GM12878 (cell line): ENCODE results near the gene SLC28A1. TPM values are rescaled to one million over a fixed set of nuclear protein-coding genes. Genes with fewer than 3 reads are reported as not detected.
A peak's percentile ranks its signal among the peaks of the same experiment; 100 is the strongest.
"Not testable (repeated sequence)": the region's sequence is repeated elsewhere in the genome, so short reads cannot be mapped to it uniquely, and the experiment has no call there.

ENCODE experiments used
- ATAC-seq: fragments of 200-7000 bp; cut with Tn5 transposase; 3 replicates; pipeline ENCODE4 v1.9.1; 2020; ENCODE audit warnings: mild to moderate bottlenecking, moderate library complexity
- BruUV-seq: library from RNA; stranded (reverse); fragments of 400-500 nt; replicated peaks from 2 replicates; lab custom pipeline; 2021; lab: Mats Ljungman, UMichigan
- CTCF ChIA-PET: fragments of 300-600 bp; sonication (Branson Sonifier 250); formaldehyde crosslinking; extraction: SDS; loops from one replicate; lab custom pipeline; 2021; ENCODE audit warnings: inconsistent platforms; lab: Yijun Ruan, JAX
- POLR2A ChIA-PET: fragments of 350-600 bp; formaldehyde crosslinking; extraction: SDS; loops from one replicate; lab custom pipeline; 2021; ENCODE audit warnings: inconsistent platforms; lab: Charles Lee
- RAD21 ChIA-PET: fragments of 300-600 bp; sonication (Branson Sonifier 250); formaldehyde crosslinking; loops from one replicate; lab custom pipeline; 2023; ENCODE audit warnings: antibody characterized with exemption; ENCODE audit not compliant: unreplicated experiment; lab: Charles Lee
- SMC1A ChIA-PET: fragments of 300-600 bp; sonication (Branson Sonifier 250); formaldehyde crosslinking; loops from one replicate; lab custom pipeline; 2023; ENCODE audit not compliant: unreplicated experiment, uncharacterized antibody; lab: Charles Lee
- DNase-seq: peaks from one replicate; pipeline ENCODE4 v3.0.0-alpha.2; 2011; ENCODE audit warnings: low read depth, low spot score
- FAIRE-seq: peaks from 3 replicates; lab custom pipeline; 2011; peaks lifted over from hg19 to GRCh38; lab: Jason Lieb, UNC
- H2AFZ ChIP-seq: 2 replicates; pipeline ENCODE4 v1.6.0; 2011; ENCODE audit warnings: low read depth, low read length, control low read depth; ENCODE audit not compliant: control insufficient read depth
- H3K27ac ChIP-seq: 2 replicates; pipeline ENCODE4 v1.5.1; 2011; ENCODE audit warnings: control low read depth; ENCODE audit not compliant: control insufficient read depth, insufficient read depth
- H3K27me3 ChIP-seq, 2 experiments: replicated peaks in 1 of 2; 2 replicates each; pipeline versions ENCODE4 v1.6.0 to v1.6.1; 2011; ENCODE audit warnings: low read length in 1 of 2; ENCODE audit not compliant: control insufficient read depth in 2 of 2, insufficient read depth in 2 of 2
- H3K36me3 ChIP-seq, 2 experiments: 2 replicates each; pipeline ENCODE4 v1.5.1; 2011; ENCODE audit warnings: low read length in 1 of 2; ENCODE audit not compliant: control insufficient read depth in 2 of 2, insufficient read depth in 2 of 2
- H3K4me1 ChIP-seq: 2 replicates; pipeline ENCODE4 v1.6.1; 2011; ENCODE audit warnings: mild to moderate bottlenecking, low read length, moderate library complexity, mixed read lengths; ENCODE audit not compliant: control insufficient read depth, insufficient read depth
- H3K4me2 ChIP-seq: 2 replicates; pipeline ENCODE4 v1.6.0; 2011; ENCODE audit warnings: control low read depth; ENCODE audit not compliant: control insufficient read depth, insufficient read depth
- H3K4me3 ChIP-seq: fragments of 200-600 bp; sonication (generic); 2 replicates; pipeline ENCODE4 v1.5.1; 2016
- H3K79me2 ChIP-seq: 2 replicates; pipeline ENCODE4 v1.6.0; 2011; ENCODE audit warnings: low read length; ENCODE audit not compliant: control insufficient read depth, insufficient read depth
- H3K9ac ChIP-seq: 2 replicates; pipeline ENCODE4 v1.8.0; 2011; ENCODE audit warnings: low read length, control low read depth, mixed read lengths; ENCODE audit not compliant: control insufficient read depth, insufficient read depth
- H3K9me3 ChIP-seq: replicated peaks from 3 replicates; pipeline ENCODE4 v1.5.1; 2011; ENCODE audit warnings: mild to moderate bottlenecking, low read length; ENCODE audit not compliant: control insufficient read depth, insufficient read depth
- H4K20me1 ChIP-seq: 2 replicates; pipeline ENCODE4 v1.6.0; 2011; ENCODE audit not compliant: control insufficient read depth, insufficient read depth
- EED ChIP-seq: sonication (generic); IDR thresholded peaks from 2 replicates; pipeline ENCODE4 v1.6.1; 2016; ENCODE audit warnings: antibody characterized with exemption, low read depth
- ETV6 ChIP-seq, 2 experiments: fragments of 450-650 bp in 1 of 2; IDR thresholded peaks in 1 of 2; conservative IDR thresholded peaks in 1 of 2; 2 replicates each; pipeline ENCODE4 v1.6.1; 2014; ENCODE audit warnings: antibody characterized with exemption in 1 of 2, borderline replicate concordance in 1 of 2, low read depth in 1 of 2, mild to moderate bottlenecking in 1 of 2, moderate library complexity in 1 of 2
- IKZF2 ChIP-seq, 2 experiments: fragments of 450-650 bp; IDR thresholded peaks; 2 replicates each; pipeline ENCODE4 v1.6.1; 2017; ENCODE audit warnings: mild to moderate bottlenecking in 2 of 2, moderate library complexity in 2 of 2
- MLLT1 ChIP-seq: fragments of 450-650 bp; IDR thresholded peaks from 2 replicates; pipeline ENCODE4 v1.6.1; 2016; ENCODE audit warnings: mild to moderate bottlenecking
- RAD51 ChIP-seq: fragments of 450-650 bp; IDR thresholded peaks from 2 replicates; pipeline ENCODE4 v1.6.1; 2016; ENCODE audit warnings: moderate library complexity, mild to moderate bottlenecking, inconsistent platforms
- SPI1 ChIP-seq: IDR thresholded peaks from 2 replicates; pipeline ENCODE4 v1.6.1; 2011; ENCODE audit warnings: low read depth, mild to moderate bottlenecking, low read length, moderate library complexity, borderline replicate concordance; ENCODE audit not compliant: insufficient read depth
- WGBS: methylation state at CpG from one replicate; pipeline ENCODE4 v1.1.6; 2016; ENCODE audit warnings: low lambda C conversion rate; ENCODE audit not compliant: insufficient replicate concordance, insufficient coverage; ENCODE audit errors: missing lambda C conversion rate; 5-methylcytosine and 5-hydroxymethylcytosine counted together
- in situ Hi-C: fragments of 300-500 bp; cut with MboI; formaldehyde crosslinking; loops from 9 replicates; pipeline ENCODE4 v1.14.3; 2018; ENCODE audit warnings: mixed read lengths
- intact Hi-C: fragments of 100-400 bp; cut with micrococcal nuclease; formaldehyde crosslinking; loops from one replicate; pipeline ENCODE4 v1.14.2; 2022; ENCODE audit not compliant: unreplicated experiment
- polyA plus RNA-seq, 11 experiments: library from polyadenylated mRNA; depleted of rRNA in 4 of 11; unstranded in 6 of 11; stranded (reverse) in 5 of 11; fragments of >200 nt; fragmentation: Nextera tagmentation in 4 of 11; fragmentation: Illumina TruSeq in 1 of 11; extraction: Ambion mirVana in 4 of 11; extraction: Trizol in 1 of 11; gene quantifications; 1 replicate in 1 of 11; 2 replicates in 10 of 11; pipeline versions ENCODE4 v1.2.1 to v1.2.3, GENCODE V29; 2011 to 2016; ENCODE audit warnings: inconsistent platforms in 2 of 11, missing spikeins in 2 of 11, low read depth in 1 of 11
- total RNA-seq, 4 experiments: library from RNA; depleted of rRNA in 3 of 4; stranded (reverse); fragments of >200 nt in 3 of 4; fragmentation: Illumina TruSeq in 1 of 4; extraction: Trizol in 1 of 4; gene quantifications; 2 replicates each; pipeline versions ENCODE4 v1.2.1 to v1.2.3, GENCODE V29; 2013 to 2021

The SLC28A1 gene
- total and polyA plus RNA-seq, 10 of the 15 experiments (the other 5 are each of a cell fraction or from before 2014, with no cell fraction given) = not detected

GRCh38 chr15:84987351-84987750, 102.9 kb downstream of the SLC28A1 start:
- H3K36me3 ChIP-seq, ATAC-seq, intact Hi-C loops, H3K9me3 ChIP-seq, H3K4me3 ChIP-seq, H4K20me1 ChIP-seq, H2AFZ ChIP-seq, DNase-seq, in situ Hi-C loops, BruUV-seq, H3K27me3 ChIP-seq, FAIRE-seq, H3K9ac ChIP-seq: not testable (repeated sequence)
- POLR2A ChIA-PET = interaction anchor here (0.5 to 3.4 kb wide), 8 partner anchors 16 to 440 kb away, joined by 3 to 34 read pairs (median 6); no protein-coding TSS in a partner anchor
- Histone ChIP-seq H3K27ac (peak overlapping the region; percentile 71; the same call in 1 of the 2 replicates), H3K4me2 (peak overlapping the region; percentile 26; the same call in 1 of the 2 replicates), H3K4me1 (peaks cover 43% of the 10 kb centered on the region), H3K79me2 (peaks cover 97% of the 10 kb centered on the region)
- RAD21 ChIA-PET = interaction anchor here (0.6 to 3.2 kb wide), 8 partner anchors 18 to 165 kb away, joined by 3 to 29 read pairs (median 4); no protein-coding TSS in a partner anchor
- TF ChIP-seq MLLT1 = peak; percentile 57
- WGBS = 92% methylated on average over 9 of the region's 9 CpGs
- SMC1A ChIA-PET = interaction anchor here (1.0 to 5.8 kb wide), 14 partner anchors 10 to 76 kb away, joined by 3 to 49 read pairs (median 15); no protein-coding TSS in a partner anchor
- CTCF ChIA-PET = interaction anchor here (1.0 to 3.8 kb wide), 8 partner anchors 9 to 252 kb away, joined by 3 to 23 read pairs (median 6); no protein-coding TSS in a partner anchor

GRCh38 chr15:84987949-84988624, 103.6 kb downstream of the SLC28A1 start:
- ATAC-seq = peak; percentile 61
- no peaks in the 10 kb centered on the region for H3K9me3 ChIP-seq
- H3K4me1 ChIP-seq = peaks cover 48% of the 10 kb centered on the region
- peaks cover 95% of the 10 kb centered on the region for H3K79me2 ChIP-seq
- H2AFZ ChIP-seq = peak overlapping the region; percentile 46; the same call in 1 of the 2 replicates
- DNase-seq = no peak
- H3K4me2 ChIP-seq = peak overlapping the region; percentile 88
- RAD21 ChIA-PET = interaction anchor here (0.8 to 3.2 kb wide), 14 partner anchors 13 to 85 kb away, joined by 3 to 29 read pairs (median 5); no protein-coding TSS in a partner anchor
- no peaks in the 10 kb centered on the region for H3K27me3 ChIP-seq
- H3K4me3 ChIP-seq = peak overlapping the region; percentile 57; the same call in 1 of the 2 replicates
- H4K20me1 ChIP-seq = no peaks in the 10 kb centered on the region
- TF ChIP-seq ETV6 (conservative IDR thresholded peaks at IDR 0.05 in 1 of 2, IDR thresholded peaks at IDR 0.05 in 1 of 2; ENCODE audit: borderline replicate concordance in 1 of 2, low read depth in 1 of 2) (peak in 1 of 2 experiments; percentile 77; a peak in 2 of 4 replicates), SPI1 (peak; percentile 28; the same call in 1 of the 2 replicates), EED (peak; percentile 43; the same call in 1 of the 2 replicates), IKZF2 (IDR thresholded peaks at IDR 0.05) (peak in 1 of 2 experiments; percentile 27; a peak in 1 of 4 replicates), RAD51 (no peak)
- WGBS = 64% methylated on average over 3 of the region's 3 CpGs
- peak; percentile 56 for FAIRE-seq
- POLR2A ChIA-PET = interaction anchor here (0.7 to 3.4 kb wide), 11 partner anchors 9 to 50 kb away, joined by 4 to 34 read pairs (median 6); no protein-coding TSS in a partner anchor
- no TSS peak for BruUV-seq
- no peaks in the 10 kb centered on the region; a peak in 1 of 4 replicates for H3K36me3 ChIP-seq
- in situ Hi-C loops = no loop called here
- SMC1A ChIA-PET = interaction anchor here (1.0 to 5.8 kb wide), 17 partner anchors 7 to 85 kb away, joined by 3 to 49 read pairs (median 13); no protein-coding TSS in a partner anchor
- peak overlapping the region; percentile 71 for H3K27ac ChIP-seq
- H3K9ac ChIP-seq = peak overlapping the region; percentile 22; the same call in 1 of the 2 replicates
- intact Hi-C loops = no loop called here
- CTCF ChIA-PET = interaction anchor here (0.8 to 3.8 kb wide), 14 partner anchors 8 to 253 kb away, joined by 3 to 23 read pairs (median 4); no protein-coding TSS in a partner anchor
